T47D (cell line): ENCODE data around the gene AQP6.

Source experiments
- DNase-seq, 2 experiments: peaks; one replicate each; pipeline versions ENCODE4 v3.0.0 to v3.0.0-alpha.2; 2011 to 2012; ENCODE audit warnings: low read depth in 1 of 2, low spot score in 1 of 2
- JUND ChIP-seq: IDR thresholded peaks from 2 replicates; pipeline ENCODE4 v1.6.1; 2012; ENCODE audit warnings: low read depth
- in situ Hi-C: cut with HindIII; loops from 2 replicates; pipeline ENCODE4 v1.10.0; 2016; ENCODE audit warnings: low sequenced_read_pairs, low pct_unique_long_range_greater_than_20kb

The AQP6 gene

DNA sequence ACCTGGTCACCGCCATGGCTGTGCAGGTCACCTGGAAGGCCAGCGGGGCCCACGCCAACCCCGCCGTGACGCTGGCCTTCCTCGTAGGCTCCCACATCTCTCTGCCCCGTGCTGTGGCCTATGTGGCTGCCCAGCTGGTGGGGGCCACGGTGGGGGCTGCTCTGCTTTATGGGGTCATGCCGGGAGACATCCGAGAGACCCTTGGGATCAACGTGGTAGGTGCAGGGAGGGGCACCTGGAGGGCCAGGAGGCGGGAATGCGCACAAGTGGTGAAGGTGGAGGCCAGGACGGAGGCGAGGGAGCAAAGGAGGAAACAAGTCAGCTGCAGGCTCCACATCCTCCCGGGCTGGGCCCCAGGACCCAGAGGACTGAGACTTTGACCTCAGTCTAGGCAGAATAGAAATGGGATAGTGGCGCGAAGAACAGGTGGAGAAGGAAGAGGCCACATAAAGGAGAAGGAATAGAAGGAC is 649 bp downstream of the AQP6 start:
- in situ Hi-C loops, result no loop called here
- no peak for DNase-seq
- TF ChIP-seq JUND, result no peak

- in situ Hi-C loops, result no loop called here
- no peak for TF ChIP-seq JUND
Measured at GRCh38 chr12:49974231-49974675, 1.5 kb downstream of the AQP6 start.

GRCh38 chr12:49974677-49975317 is 2.0 kb downstream of the AQP6 start:
- in situ Hi-C loops, result no loop called here
- DNase-seq, result no peak
- no peak for TF ChIP-seq JUND

More at GRCh38 chr12:49974231-49974675, 1.5 kb downstream of the AQP6 start:
- DNase-seq, result peak in 1 of 2 experiments; percentile 81

DNA sequence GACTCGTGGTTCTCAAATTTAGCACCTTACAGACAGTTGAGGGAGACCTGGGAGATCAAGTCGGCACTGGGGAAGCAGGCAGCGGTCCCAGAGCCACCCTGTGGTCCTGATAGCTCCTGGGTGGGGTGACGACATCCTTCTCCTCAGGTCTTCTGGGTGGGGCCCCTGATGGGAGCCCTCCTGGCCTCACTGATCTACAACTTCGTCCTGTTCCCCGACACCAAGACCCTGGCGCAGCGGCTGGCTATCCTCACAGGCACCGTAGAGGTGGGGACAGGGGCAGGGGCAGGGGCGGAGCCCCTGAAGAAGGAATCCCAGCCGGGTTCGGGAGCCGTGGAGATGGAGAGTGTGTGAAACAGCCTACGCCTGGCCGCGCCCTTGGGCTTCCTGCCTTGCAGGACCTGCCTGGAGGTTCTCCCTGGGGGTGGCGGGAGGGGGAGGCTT is 2.6 kb downstream of the AQP6 start:
- TF ChIP-seq JUND, result no peak
- in situ Hi-C loops, result no loop called here
- DNase-seq, result no peak

GRCh38 chr12:49976557-49976956 is 3.8 kb downstream of the AQP6 start:
- in situ Hi-C loops, result no loop called here
- TF ChIP-seq JUND, result no peak
- DNase-seq, result no peak

GRCh38 chr12:49978125-49978524 is 5.4 kb downstream of the AQP6 start:
- no peak for TF ChIP-seq JUND
- DNase-seq, result no peak
- in situ Hi-C loops, result no loop called here

DNA sequence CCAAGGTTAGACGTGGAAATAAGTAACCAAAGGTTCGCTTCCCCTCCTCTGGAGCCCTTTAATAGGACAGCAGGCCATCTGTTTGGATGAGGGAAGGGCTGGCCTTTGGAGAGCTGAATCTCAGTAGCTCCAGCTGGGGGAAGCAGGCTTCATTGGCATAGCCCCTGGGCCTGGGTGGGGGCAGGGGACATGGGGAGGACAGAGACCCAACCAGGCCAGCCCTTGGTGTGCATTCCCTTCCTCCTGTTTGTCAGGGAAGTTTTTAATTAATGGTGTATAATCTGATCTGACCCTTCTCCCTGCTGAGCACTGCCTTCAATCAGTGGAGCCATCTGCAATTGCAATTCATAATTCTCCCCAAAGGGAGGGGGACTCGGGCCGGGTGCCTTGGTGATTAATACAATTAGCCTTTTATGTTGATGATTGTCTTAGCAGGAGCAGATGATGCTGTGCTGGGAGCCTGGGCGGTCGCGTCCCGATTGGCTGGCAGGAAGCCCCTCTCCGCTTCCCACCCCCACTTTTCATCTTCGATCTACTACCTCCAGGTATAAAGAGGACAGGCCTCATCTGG is 6.4 kb downstream of the AQP6 start:
- in situ Hi-C loops, result no loop called here
- DNase-seq, result no peak
- TF ChIP-seq JUND, result no peak

GRCh38 chr12:49979791-49980190 is 7.0 kb downstream of the AQP6 start:
- in situ Hi-C loops, result no loop called here

GRCh38 chr12:49980501-49981349 is 8.0 kb downstream of the AQP6 start:
- no peak for TF ChIP-seq JUND
- no peak for DNase-seq
- in situ Hi-C loops, result no loop called here

More at GRCh38 chr12:49979791-49980190, 7.0 kb downstream of the AQP6 start:
- DNase-seq, result no peak
- no peak for TF ChIP-seq JUND

GRCh38 chr12:49982246-49983087 is 9.7 kb downstream of the AQP6 start:
- in situ Hi-C loops, result no loop called here
- no peak for DNase-seq
- no peak for TF ChIP-seq JUND

DNA sequence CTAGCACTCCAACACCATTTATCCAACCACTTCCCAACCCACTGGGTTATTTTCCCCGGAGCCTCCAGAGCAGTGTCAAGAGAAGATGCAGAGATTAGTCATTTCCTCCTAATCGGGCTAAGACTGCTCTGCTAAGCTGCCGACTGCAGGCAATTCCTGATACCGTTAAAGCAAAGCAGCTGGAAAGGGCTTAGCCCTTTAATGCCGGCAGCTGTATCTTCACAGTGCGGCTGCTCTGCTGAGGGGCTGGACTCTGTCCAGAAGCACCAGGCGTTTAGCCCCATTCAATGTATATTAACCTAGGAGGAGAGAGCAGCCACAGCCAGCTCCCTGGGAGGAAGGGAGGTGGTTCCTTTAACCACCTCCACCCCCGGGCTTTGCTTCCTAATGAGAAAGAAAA is 11.1 kb downstream of the AQP6 start:
- in situ Hi-C loops, result no loop called here

More for the DNA sequence above, 11.1 kb downstream of the AQP6 start:
- TF ChIP-seq JUND, result no peak
- no peak for DNase-seq
